GM21515 (cell line): ENCODE results near the gene FAU.
A peak's percentile ranks its signal among the peaks of the same experiment; 100 is the strongest.
"Not testable (repeated sequence)": the region's sequence is repeated elsewhere in the genome, so short reads cannot be mapped to it uniquely, and the experiment has no call there.

Source experiments
- ATAC-seq: cut with Tn5 transposase; IDR thresholded peaks from one replicate; pipeline ENCODE4 v1.9.1; 2021; ENCODE audit not compliant: unreplicated experiment

The FAU gene

DNA sequence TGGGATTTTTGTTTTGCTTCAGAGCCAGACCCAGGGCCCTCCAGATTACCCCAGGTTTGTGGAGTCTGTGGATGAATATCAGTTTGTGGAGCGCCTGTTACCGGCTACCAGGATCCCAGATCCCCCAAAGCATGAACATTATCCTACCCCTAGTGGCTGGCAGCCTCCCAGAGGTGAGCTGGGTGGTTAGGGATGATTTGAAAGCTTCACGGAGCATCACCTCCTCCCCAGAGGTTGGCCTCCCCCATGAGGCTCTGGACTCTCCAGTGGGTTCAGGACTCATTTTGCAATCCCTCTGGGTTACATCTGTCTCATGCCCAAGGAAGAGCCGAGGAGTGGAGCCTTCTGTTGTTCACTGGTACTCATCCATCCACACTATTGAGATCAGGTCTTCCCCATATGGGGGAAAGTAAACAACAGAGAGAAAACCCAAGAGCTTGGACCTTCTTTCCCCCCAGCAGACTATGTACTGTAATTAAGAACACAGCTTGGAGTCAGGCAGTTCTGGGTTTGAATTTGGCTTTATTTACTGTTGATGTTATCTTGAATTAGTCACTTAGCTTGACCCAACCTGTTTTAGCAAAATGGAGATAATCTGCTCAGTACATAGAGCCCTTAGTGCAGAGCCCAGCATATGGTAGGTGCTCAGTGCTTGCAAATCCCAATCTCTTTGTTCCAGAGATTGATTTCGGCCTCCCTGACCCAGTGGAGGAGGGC lies 2.7 kb upstream of the FAU start:
- no peak for ATAC-seq

DNA sequence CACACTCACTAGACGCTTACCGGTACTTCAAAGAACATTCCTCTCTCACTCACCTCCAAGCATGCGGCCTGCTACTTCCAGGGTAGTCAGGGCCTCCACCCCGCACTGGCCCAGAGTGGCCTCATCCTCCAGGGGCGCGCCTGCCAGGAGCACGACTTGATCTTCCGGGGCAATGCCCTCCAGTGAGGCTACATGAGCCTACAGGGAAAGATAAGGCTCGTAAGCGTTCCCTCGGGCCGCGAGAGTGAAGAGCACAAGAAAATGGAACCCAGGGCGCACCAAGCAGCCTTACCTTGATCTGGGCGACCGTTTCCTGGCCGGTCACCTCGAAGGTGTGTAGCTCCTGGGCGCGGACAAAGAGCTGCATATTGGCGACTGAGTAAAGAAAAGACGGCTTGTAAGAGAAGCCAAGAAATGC lies 478 bp downstream of the FAU start:
- no peak for ATAC-seq

DNA sequence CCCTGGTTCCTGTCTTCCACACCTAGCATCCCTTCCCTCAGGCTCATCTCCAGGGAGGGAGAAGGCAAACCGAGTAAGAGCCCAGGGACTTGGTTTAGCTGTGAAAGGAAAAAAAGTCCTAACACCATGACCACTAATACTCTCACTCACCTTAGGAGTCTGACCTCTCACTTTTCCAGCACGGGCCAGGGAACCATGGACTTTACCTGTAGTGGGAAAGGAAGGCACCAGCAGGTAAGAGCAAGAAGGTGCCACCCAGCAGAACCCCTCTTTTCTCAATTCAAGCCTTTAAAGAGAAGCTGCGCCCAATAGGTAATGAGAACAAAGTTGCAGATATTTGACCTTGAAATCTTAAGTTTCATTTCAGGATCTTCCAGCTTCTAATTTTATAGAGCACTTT lies 1.1 kb downstream of the FAU start:
- no peak for ATAC-seq

DNA sequence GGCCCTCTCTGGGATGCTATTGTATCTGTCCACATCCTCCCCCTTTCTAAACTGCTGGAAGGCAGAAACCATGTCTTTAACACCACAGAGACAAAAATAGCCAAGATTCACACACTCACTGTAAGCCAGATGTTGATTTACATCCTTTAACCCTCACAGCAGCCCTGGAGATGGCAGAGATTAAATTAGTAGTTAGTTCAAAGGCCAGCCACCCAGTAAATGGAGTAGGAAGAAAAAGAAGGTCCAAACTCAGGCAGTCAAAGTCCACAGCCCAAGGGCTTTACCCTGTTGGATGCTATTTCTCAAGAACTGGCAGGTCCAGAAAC lies 2.3 kb downstream of the FAU start:
- ATAC-seq = no peak

DNA sequence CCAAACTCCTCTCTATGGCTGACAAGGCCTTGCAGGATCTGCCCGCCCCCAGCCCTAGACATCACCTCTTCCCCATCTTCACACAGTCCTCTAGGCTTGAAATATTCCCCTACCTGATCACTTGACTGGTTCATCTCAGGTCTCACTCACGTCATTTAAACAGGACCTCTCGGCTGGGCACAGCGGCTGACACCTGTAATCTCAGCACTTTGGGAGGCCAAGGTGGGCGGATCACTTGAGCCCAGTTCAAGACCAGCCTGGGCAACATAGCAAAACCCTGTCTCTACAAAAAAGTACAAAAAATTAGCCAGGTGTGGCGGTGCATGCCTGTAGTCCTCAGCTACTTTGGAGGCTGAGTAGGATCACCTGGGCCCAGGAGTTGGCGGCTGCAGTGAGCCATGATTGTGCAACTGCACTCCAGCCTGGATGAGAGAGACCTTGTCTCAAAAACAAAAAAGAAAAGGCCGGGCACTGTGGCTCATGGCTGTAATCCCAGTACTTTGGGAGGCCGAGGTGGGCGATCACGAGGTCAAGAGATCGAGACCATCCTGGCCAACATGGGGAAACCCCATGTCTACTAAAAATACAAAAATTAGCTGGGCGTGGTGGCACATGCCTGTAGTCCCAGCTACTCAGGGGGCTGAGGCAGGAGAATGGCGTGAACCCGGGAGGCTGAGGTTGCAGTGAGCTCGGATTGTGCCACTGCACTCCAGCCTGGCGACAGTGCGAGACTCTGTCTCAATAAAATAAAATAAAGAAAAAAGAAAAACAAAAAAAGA lies 2.9 kb downstream of the FAU start:
- ATAC-seq = not testable (repeated sequence)

DNA sequence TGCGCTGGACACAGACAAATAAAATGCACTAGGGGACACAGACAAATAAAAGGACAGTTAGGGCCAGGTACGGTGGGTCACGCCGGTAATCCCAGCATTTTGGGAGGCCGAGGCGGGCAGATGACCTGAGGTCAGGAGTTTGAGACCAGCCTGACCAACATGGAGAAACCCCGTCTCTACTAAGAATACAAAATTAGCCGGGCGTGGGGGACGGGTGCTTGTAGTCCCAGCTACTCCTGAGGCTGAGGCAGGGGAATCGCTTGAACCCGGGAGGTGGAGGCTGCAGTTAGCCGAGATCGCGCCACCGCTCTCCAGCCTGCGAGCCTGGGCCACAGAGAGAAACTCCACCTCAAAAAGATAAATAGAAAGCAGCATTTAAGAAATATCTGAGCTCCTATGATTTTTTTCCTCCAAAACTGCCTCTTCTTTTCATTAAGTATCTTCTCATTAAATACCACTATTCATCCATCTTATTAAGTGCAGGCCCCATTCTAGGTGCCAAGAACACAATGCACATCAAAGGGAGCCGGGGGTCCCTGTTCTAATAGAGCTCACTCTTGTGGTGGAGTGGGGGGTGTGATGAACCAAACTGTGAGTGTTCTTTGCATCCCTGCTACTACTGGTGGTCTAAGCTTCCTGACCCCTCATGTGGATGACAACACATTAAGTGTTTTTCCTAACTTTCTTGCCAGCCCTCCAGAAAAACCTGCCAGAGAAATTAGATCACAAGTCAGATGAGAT lies 3.7 kb downstream of the FAU start:
- ATAC-seq = no peak

DNA sequence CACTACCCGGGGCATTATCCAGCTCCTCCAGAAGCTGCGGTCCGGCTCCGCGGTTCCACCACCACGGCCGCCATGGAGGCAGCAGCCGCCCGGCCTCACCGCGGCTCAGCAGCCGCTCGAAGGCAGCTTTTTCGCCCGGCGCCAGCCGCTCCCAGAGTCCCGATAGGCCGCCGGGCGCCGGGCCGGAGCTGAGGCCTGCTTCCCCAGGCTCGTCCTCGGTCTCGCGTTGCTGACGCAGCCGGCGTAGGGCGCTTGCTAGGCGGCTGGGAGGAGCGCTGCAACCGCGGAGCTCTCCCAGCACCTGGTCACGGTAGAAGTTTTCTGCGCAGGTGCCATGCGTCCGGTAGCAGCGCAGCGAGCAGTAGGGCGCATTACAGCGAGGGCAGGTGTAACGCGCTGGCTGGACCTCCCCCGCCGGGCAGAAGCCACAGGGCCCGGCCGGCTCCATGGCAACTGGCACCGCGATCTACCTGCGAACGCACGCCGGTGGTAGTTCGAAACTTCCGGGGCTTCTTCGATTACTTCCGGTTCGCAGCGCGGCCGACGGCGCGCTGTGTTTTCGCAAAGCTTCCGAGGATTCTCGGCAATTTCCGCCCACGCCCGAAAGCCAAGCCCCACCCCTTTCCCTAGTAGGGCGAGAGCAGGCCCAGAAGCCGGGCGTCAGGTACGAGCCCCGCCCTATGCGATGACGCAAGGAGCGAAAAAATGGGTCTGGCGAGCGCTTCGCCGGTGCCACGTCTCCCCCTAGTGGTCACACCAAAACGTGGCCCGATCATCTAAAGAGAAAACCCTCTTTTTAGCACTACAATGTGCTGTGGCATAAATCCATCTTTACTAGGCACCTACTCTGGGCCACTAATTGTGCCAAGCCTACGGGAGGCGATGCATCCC lies 4.5 kb downstream of the FAU start, which contains the start of gene ZNHIT2:
Gene ZNHIT2 (minus strand): TSS at position 496 of the 891 bp plus-strand sequence. CDS start 48 bp downstream, at position 448.
- ATAC-seq = peak; percentile 53

DNA sequence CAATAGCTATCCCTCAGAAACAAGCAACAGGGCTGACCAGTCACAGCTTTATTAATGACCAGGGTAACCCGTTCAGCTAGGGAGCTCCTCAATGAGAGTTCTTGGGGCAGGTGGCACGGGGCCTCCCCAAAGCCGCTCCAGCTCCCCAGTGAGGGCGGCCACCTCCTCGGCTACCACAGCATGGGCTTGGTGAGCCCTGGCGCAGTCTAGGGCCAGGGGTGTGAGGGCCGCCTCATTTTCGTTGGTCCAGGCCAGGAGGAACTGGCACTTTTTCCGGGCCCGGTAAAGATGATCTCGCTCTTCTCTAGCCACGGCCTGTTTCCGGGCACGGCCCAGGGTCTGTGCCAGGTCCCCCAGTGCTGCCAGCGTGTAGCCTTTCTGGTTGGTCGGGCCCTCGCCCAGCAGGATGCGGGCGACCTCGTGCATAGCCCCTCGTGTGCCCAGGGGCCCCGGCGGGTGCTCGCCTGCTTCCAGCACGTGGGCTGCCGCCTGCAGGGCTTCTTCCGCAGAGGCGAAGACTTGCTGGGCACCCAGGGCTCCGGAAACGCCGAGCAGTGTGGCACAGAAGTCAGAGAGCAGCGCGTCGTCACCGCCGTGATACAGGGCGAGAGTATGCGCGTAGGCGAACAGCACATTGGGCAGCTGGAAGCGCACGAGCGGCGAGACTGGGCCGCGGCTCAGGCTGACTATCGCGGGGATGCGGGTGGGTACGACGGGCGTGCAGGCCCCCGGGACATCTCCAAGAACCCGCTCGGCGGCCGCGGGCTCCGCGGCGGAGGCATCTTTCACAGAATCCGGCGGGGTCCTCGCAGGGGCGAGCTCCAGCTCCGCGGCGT lies 5.3 kb downstream of the FAU start:
- ATAC-seq = no peak

DNA sequence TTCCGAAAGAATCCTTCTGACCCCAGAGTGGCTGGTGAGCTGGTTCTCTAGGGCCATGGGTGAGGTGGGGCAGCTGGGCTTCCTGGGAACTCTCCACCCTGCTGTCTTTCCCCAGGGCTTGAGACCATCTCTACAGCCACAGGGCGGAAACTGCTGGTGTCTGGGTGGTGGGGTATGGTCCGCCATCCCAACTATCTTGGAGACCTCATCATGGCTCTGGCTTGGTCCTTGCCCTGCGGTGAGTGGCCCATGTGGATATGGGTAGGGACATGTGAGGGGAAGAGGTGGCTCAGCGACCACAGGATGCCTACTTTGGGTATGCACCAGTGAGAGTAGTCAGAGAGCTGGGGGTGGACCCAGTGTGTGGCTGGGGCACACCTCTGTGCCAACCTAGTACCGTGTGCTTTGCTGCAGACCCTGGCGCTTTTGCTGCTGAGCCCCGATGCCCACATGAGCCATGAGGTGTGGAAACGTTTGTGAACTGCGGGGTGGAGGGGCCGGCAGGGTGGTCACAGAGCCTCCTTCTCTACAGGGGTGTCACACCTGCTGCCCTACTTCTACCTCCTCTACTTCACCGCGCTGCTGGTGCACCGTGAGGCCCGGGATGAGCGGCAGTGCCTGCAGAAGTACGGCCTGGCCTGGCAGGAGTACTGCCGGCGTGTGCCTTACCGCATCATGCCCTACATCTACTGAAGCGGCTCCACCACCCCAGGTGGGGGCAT lies 6.4 kb downstream of the FAU start:
- no peak for ATAC-seq

DNA sequence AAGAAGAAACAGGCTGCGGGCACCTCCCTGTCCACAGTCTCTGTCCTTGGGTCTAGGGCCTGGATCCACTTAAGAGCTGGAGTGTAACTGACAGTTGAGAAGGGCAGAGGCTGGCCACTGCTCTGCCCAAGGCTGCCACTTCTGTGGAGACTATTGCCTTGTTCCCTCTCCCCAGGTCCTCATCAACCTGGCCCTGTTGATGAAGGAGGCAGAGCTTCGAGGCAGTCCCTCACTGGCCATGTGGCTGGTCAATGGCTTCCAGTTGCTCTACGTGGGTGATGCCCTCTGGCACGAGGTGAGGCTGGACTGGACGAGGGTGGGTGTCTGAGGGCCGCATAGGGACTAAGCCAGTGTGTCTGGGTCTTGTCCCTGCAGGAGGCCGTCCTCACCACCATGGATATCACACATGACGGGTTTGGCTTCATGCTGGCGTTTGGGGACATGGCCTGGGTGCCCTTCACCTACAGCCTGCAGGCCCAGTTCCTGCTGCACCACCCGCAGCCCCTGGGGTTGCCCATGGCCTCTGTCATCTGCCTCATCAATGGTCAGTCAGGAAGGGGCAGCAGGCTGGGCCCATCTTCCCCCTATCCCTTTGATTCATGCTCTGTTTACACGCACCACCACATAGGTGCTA lies 7.3 kb downstream of the FAU start:
- ATAC-seq = no peak

DNA sequence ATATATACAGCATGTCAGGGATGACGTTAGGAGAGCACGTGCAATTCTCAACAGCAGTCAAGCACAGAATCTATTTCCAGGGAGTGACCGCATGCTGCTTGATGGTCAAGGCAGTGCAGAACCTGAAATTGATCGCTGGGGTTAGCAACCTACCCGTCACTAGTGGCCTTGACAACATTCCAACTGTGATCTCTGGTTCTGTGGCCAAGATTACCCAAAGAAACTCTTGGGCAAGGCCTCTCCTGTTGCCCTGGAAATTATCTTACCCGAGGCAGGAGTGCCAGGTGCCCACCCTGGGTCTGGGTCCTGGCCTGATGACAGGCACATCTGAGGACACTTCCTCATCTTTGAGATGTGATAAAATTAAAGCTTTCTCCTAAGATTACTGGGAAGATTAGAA lies 8.1 kb downstream of the FAU start:
- no peak for ATAC-seq

DNA sequence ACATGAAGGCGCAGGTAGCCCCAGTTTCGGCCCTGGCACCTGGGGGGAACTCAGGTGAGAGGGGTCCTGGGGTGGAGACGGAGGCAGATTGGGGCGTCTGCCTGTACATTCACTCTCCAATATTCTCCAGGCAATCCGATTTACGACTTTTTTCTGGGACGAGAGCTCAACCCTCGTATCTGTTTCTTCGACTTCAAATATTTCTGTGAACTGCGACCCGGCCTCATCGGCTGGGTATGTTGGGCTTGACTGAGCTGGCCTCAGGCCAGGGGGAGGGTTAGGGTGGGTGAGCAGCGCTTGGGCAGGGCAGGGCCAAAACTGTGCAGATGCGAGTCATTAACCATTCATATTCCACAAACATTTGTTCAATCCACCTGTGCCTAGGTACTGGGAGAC lies 8.6 kb downstream of the FAU start:
- ATAC-seq = no peak

DNA sequence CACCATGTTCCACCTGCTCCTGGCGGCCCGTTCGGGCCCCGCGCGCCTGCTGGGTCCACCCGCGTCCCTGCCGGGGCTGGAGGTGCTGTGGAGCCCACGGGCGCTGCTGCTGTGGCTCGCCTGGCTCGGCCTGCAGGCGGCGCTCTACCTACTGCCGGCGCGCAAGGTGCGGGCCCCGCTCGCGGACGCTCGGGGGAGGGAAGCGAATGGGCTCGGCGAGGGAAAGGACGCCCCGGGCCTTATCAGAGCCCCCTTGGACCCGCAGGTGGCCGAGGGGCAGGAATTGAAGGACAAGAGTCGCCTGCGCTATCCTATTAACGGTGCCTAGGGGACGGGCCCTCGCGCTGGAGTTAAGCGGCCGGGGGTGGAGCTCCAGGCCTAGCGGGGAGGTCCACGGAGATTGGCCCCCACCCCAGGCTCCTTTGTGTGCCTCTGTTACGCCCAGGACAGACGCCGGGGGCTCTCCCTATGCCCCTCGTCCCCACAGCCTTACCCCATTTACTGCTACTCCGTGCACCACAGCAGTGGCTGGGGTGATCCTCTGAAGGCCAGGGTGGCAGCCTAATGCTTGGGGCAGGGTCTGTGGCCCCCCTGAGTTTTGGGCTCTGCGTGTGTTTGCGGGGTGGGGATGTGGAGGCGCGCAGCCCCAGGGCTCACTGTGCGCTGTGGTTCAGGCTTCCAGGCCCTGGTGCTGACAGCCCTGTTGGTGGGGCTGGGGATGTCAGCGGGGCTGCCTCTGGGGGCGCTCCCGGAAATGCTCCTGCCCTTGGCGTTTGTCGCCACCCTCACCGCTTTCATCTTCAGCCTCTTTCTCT lies 9.2 kb downstream of the FAU start:
- ATAC-seq = peak; percentile 25

DNA sequence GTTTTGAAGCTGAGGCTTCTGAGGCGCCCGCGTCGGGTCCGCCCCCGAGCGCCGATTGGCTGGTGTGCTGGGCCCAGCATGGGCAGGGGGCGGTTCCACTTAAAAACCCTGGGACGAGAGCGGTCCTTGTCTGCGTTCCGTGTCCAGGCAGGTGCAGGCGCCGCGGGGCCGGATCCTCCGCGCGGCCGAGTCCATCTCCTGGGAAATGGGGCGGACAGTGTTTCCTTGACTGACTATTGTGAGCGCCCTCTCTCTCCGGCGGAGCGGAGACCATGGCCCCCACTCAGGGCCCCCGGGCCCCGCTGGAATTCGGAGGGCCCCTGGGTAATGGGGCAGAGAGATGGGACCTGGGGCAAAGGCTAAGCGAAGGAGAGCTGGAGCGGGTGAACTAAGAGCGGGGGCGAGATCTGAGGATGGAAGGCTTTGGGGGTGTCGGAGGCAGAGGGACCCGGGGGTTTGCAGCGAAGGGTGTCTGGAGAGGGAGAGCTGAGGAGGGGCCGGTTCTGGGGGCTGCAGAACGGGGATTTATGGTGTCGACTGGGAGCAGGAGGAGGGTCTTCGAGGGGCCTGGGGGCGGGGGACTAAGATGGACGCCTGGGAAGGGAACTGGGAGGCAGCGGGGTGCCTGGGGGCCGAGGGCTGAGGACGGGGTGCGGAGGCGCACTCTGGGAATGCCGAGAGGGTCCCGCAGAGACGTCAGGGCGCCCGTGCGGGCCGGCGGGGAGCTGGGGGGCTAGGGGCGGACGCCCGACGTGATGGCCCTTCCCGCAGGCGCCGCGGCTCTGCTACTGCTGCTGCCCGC lies 10.0 kb downstream of the FAU start, which contains the start of gene TM7SF2:
Gene TM7SF2 (plus strand): TSS at position 129 of the 802 bp plus-strand sequence. CDS start 144 bp downstream, at position 273.
- peak; percentile 55 for ATAC-seq

DNA sequence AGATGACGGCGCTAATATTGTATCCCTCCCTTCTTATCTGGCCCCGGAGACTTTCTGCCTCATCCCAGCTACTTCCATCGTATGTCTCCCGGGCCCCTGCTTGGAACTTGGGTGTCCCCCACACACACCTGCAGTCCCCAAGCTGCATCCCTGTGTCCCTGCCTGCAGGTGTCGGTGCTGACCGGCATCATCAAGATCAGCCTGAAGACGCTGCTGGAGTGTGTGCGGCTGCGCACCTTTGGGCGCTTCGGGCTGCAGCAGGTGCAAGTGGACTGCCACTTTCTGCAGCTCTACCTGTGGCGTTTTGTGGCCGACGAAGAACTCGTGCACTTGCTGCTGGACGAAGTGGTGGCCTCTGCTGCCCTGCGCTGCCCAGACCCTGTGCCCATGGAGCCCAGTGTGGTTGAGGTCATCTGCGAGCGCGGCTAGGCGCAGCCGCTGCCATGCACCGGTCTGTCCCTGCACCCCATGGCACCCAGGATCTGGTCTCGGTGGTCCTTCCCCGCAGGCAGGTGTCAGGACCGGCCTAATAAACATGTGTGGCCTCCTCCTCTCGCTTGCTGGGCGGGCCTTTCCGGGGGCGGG lies 10.7 kb downstream of the FAU start:
- no peak for ATAC-seq

DNA sequence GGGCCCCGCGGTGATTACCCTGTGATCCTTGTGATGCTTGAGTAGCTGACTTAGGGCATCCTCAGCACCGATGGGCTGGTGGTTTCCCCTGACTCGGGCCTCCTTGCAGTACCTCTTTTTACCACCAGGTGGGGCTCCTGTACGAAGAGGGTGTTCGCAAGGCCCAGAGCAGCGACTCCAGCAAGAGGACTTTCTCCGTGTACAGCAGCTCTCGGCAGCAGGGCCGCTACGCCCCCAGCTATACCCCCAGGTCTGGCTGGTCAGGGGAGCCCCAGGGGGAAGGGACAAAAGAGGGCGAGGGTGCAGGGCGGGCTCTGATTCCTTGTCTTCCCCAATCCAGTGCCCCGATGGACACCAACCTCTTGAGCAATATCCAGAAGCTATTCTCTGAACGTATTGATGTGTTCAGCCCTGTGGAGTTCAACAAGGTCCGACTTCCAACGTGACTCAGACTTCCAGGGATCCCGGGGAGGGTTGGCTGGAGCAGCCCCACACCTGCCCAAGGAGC lies 11.5 kb downstream of the FAU start:
- ATAC-seq = no peak
